ENCODE measurements around the gene FAR1. TPM values are rescaled to one million over a fixed set of nuclear protein-coding genes. Genes with fewer than 3 reads are reported as not detected.

FAR1 gene
- total and polyA plus RNA-seq, 2 of the 4 experiments (the other 2 are of a cell fraction), result 35.3 to 119 TPM

GRCh38 chr11:13686776-13687175 is 18.3 kb downstream of the FAR1 start:
- Histone ChIP-seq H3K56ac (ENCODE audit: extremely low read depth, insufficient read depth, low read length) (no peak overlapping the region; the same call in 1 of the 2 replicates), H3K4me1 (ENCODE audit: control insufficient read depth, insufficient read depth, low read length) (no peaks in the 10 kb centered on the region), H2AK5ac (ENCODE audit: low read depth, low read length) (no peak overlapping the region), H2BK15ac (ENCODE audit: low read depth, low read length) (no peak overlapping the region), H3K9me3 (ENCODE audit: control insufficient read depth, insufficient read depth, low read length) (no peaks in the 10 kb centered on the region), H2AK9ac (replicated peaks; ENCODE audit: low read depth, low read length, poor library complexity) (no peak overlapping the region), H3K79me1 (ENCODE audit: low read depth in 1 of 2, low read length in 2 of 2) (peaks cover 28 to 56% of the 10 kb centered on the region in 2 experiments), H2AFZ (replicated peaks; ENCODE audit: low read length, poor library complexity) (no peak overlapping the region), H3K4me2 (ENCODE audit: low read depth, low read length) (no peak overlapping the region), H3K36me3 (ENCODE audit: control insufficient read depth, insufficient read depth, low read length) (no peaks in the 10 kb centered on the region; the same call in 1 of the 2 replicates), H3K27me3 (ENCODE audit: control insufficient read depth, insufficient read depth, low read length) (no peaks in the 10 kb centered on the region), H2BK20ac (ENCODE audit: low read depth, low read length) (no peak overlapping the region), H3K4ac (ENCODE audit: low read depth, low read length) (no peak overlapping the region), H4K20me1 (ENCODE audit: insufficient read depth, low read length) (peaks cover 22% of the 10 kb centered on the region), H4K8ac (ENCODE audit: low read depth in 2 of 2, low read length in 2 of 2) (no peak overlapping the region), H3K14ac (replicated peaks; ENCODE audit: low read depth, low read length) (no peak overlapping the region), H3K27ac (ENCODE audit: insufficient read depth, low read length) (no peak overlapping the region), H3K18ac (ENCODE audit: low read depth, low read length) (no peak overlapping the region), H4K5ac (ENCODE audit: low read depth, low read length) (no peak overlapping the region), H3K9me1 (ENCODE audit: insufficient read depth, low read length) (no peaks in the 10 kb centered on the region; the same call in 1 of the 2 replicates), H4K91ac (ENCODE audit: insufficient read depth, low read depth, low read length) (no peak overlapping the region), H2BK5ac (ENCODE audit: low read depth, low read length, poor library complexity, severe bottlenecking) (no peak overlapping the region), H3K4me3 (ENCODE audit: insufficient read depth, low read depth, low read length) (no peak overlapping the region), H2BK120ac (ENCODE audit: low read depth, low read length) (no peak overlapping the region), H3K9ac (ENCODE audit: low read depth, low read length) (no peak overlapping the region), H3K23ac (ENCODE audit: low read depth, low read length) (no peak overlapping the region)
- intact Hi-C loops (cut with micrococcal nuclease) (no loop called here), dilution Hi-C loops (cut with HindIII; ENCODE audit: low sequenced_read_pairs, unreplicated experiment) (no loop called here), in situ Hi-C loops (cut with MboI; ENCODE audit: low sequenced_read_pairs) (no loop called here)
- ChIA-PET POLR2A (ENCODE audit: unreplicated experiment) (no interaction called here), CTCF (interaction anchor here (1.1 kb wide), 1 partner anchor 14 kb away, joined by 3 read pairs; no protein-coding TSS in a partner anchor)
- TF ChIP-seq BHLHE40 (IDR thresholded peaks at IDR 0.05; ENCODE audit: low read depth, low read length) (no peak), RCOR1 (IDR thresholded peaks at IDR 0.05; ENCODE audit: insufficient replicate concordance, low read length) (no peak), ELK1 (IDR thresholded peaks at IDR 0.05; ENCODE audit: borderline replicate concordance, low read depth, low read length) (no peak), USF2 (IDR thresholded peaks at IDR 0.05; ENCODE audit: low read depth, low read length) (no peak), RFX5 (IDR thresholded peaks at IDR 0.05; ENCODE audit: low read depth, low read length) (no peak), CTCF (conservative IDR thresholded peaks at IDR 0.05; ENCODE audit: low read depth, low read length) (no peak), SMC3 (IDR thresholded peaks at IDR 0.05; ENCODE audit: low read depth, low read length) (no peak), MAZ (IDR thresholded peaks at IDR 0.05; ENCODE audit: borderline replicate concordance, low read depth, low read length) (no peak), MAFK (IDR thresholded peaks at IDR 0.05; ENCODE audit: low read depth, low read length) (no peak), RAD21 (IDR thresholded peaks at IDR 0.05; ENCODE audit: low read length) (no peak), NFE2L2 (IDR thresholded peaks at IDR 0.05; ENCODE audit: low read depth, low read length) (no peak), CEBPB (IDR thresholded peaks at IDR 0.05; ENCODE audit: low read depth, low read length) (no peak), CHD1 (IDR thresholded peaks at IDR 0.05; ENCODE audit: low read depth, low read length) (no peak), FOS (IDR thresholded peaks at IDR 0.05; ENCODE audit: low read depth, low read length) (no peak), POLR2A (IDR thresholded peaks at IDR 0.05; ENCODE audit: low read depth, low read length) (no peak), MXI1 (IDR thresholded peaks at IDR 0.05; ENCODE audit: borderline replicate concordance, low read depth, low read length) (no peak)
- ATAC-seq (ENCODE audit: low read depth) (no peak), DNase-seq (no peak)
- WGBS, 2 experiments (ENCODE audit: extremely low coverage in 2 of 2, insufficient read length in 1 of 2), result no CpG with 5 or more reads among the region's 1 CpG
- no TSS peak for BruUV-seq (replicated peaks)
